ENCODE results near the gene DMD. TPM values are rescaled to one million over a fixed set of nuclear protein-coding genes. Genes with fewer than 3 reads are reported as not detected.

DMD gene
- total RNA-seq, 1 donor from 2014 or later = 22.2 TPM

- no peaks in the 10 kb centered on the region for H3K79me2 ChIP-seq (ENCODE audit: insufficient read depth, low read length)
- no peak overlapping the region for H3K27ac Mint-ChIP-seq (ENCODE audit: unreplicated experiment)
- H3K36me3 Mint-ChIP-seq (ENCODE audit: low read depth, unreplicated experiment) = no peaks in the 10 kb centered on the region
- H3K9me3 Mint-ChIP-seq (ENCODE audit: unreplicated experiment) = no peaks in the 10 kb centered on the region
- no peaks in the 10 kb centered on the region for H3K27me3 ChIP-seq (ENCODE audit: insufficient read depth, low read length)
- no peaks in the 10 kb centered on the region for H3K4me1 ChIP-seq (ENCODE audit: insufficient read depth, low read length)
- H2AFZ ChIP-seq (ENCODE audit: low read depth, low read length) = no peak overlapping the region
- H3K4me3 ChIP-seq (ENCODE audit: insufficient read depth, low read depth, low read length) = no peak overlapping the region
- FAIRE-seq (peak; percentile 97), DNase-seq (ENCODE audit: low read depth) (no peak)
- no peaks in the 10 kb centered on the region for H3K4me1 Mint-ChIP-seq (ENCODE audit: low read depth, unreplicated experiment)
- TF ChIP-seq EZH2 (IDR thresholded peaks at IDR 0.05; ENCODE audit: insufficient read depth, low read length) = no peak
- TF ChIP-seq, protein P1, sequence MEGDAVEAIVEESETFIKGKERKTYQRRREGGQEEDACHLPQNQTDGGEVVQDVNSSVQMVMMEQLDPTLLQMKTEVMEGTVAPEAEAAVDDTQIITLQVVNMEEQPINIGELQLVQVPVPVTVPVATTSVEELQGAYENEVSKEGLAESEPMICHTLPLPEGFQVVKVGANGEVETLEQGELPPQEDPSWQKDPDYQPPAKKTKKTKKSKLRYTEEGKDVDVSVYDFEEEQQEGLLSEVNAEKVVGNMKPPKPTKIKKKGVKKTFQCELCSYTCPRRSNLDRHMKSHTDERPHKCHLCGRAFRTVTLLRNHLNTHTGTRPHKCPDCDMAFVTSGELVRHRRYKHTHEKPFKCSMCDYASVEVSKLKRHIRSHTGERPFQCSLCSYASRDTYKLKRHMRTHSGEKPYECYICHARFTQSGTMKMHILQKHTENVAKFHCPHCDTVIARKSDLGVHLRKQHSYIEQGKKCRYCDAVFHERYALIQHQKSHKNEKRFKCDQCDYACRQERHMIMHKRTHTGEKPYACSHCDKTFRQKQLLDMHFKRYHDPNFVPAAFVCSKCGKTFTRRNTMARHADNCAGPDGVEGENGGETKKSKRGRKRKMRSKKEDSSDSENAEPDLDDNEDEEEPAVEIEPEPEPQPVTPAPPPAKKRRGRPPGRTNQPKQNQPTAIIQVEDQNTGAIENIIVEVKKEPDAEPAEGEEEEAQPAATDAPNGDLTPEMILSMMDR (IDR thresholded peaks at IDR 0.05; ENCODE audit: insufficient read depth, low read depth, low read length) = no peak
- H3K36me3 ChIP-seq (ENCODE audit: insufficient read depth, low read length) = no peaks in the 10 kb centered on the region
- H4K20me1 ChIP-seq (ENCODE audit: insufficient read depth, low read length) = no peaks in the 10 kb centered on the region
- H3K4me2 ChIP-seq (ENCODE audit: low read length) = no peak overlapping the region
- H3K9me3 ChIP-seq (ENCODE audit: insufficient read depth, low read depth, low read length) = no peaks in the 10 kb centered on the region
- no peaks in the 10 kb centered on the region for H3K27me3 Mint-ChIP-seq (ENCODE audit: low read depth, unreplicated experiment)
- no peak overlapping the region for H3K27ac ChIP-seq (ENCODE audit: low read depth, low read length)
- no peak overlapping the region for H3K4me3 Mint-ChIP-seq (ENCODE audit: unreplicated experiment)
- no peak overlapping the region for H3K9ac ChIP-seq (ENCODE audit: low read length)
Observed at GRCh38 chrX:31301941-31302340, 1909.4 kb downstream of the DMD start.

GRCh38 chrX:31301203-31301602 is 1910.1 kb downstream of the DMD start:
- no peaks in the 10 kb centered on the region for H3K9me3 Mint-ChIP-seq (ENCODE audit: unreplicated experiment)
- Histone ChIP-seq H2AFZ (ENCODE audit: low read depth, low read length) (no peak overlapping the region), H3K79me2 (ENCODE audit: insufficient read depth, low read length) (no peaks in the 10 kb centered on the region), H3K9ac (ENCODE audit: low read length) (no peak overlapping the region), H3K4me1 (ENCODE audit: insufficient read depth, low read length) (no peaks in the 10 kb centered on the region), H3K4me3 (ENCODE audit: insufficient read depth, low read depth, low read length) (no peak overlapping the region), H3K9me3 (ENCODE audit: insufficient read depth, low read depth, low read length) (no peaks in the 10 kb centered on the region), H3K36me3 (ENCODE audit: insufficient read depth, low read length) (no peaks in the 10 kb centered on the region), H4K20me1 (ENCODE audit: insufficient read depth, low read length) (no peaks in the 10 kb centered on the region), H3K27ac (ENCODE audit: low read depth, low read length) (no peak overlapping the region), H3K27me3 (ENCODE audit: insufficient read depth, low read length) (no peaks in the 10 kb centered on the region), H3K4me2 (ENCODE audit: low read length) (no peak overlapping the region)
- H3K36me3 Mint-ChIP-seq (ENCODE audit: low read depth, unreplicated experiment) = no peaks in the 10 kb centered on the region
- H3K4me1 Mint-ChIP-seq (ENCODE audit: low read depth, unreplicated experiment) = no peaks in the 10 kb centered on the region
- no peak for TF ChIP-seq EZH2 (IDR thresholded peaks at IDR 0.05; ENCODE audit: insufficient read depth, low read length)
- TF ChIP-seq, protein P1 (IDR thresholded peaks at IDR 0.05; ENCODE audit: insufficient read depth, low read depth, low read length) = no peak
- H3K4me3 Mint-ChIP-seq (ENCODE audit: unreplicated experiment) = no peak overlapping the region
- DNase-seq (ENCODE audit: low read depth) = no peak
- H3K27me3 Mint-ChIP-seq (ENCODE audit: low read depth, unreplicated experiment) = no peaks in the 10 kb centered on the region
- FAIRE-seq = no peak
- H3K27ac Mint-ChIP-seq (ENCODE audit: unreplicated experiment) = no peak overlapping the region

DNA sequence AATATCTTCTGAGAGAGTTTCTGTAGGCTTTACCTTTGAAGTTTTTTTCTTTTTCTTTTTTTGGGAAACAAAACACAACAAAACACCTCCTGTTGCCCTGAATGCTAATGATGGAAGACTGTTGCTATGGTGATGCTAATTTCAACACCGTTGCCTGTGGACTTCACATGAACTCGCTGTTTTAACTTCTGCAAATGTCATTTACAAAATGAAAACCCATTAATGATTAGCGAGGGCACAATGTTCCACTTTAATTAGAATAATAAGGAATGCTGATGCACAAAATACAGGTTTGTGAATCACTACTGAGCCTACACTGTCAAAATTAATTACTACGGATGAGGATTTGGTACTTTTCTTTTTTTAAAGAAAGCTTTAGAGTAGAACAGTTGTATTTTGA is 1912.4 kb downstream of the DMD start:
- Mint-ChIP-seq H3K27me3 (ENCODE audit: low read depth, unreplicated experiment) (no peaks in the 10 kb centered on the region), H3K9me3 (ENCODE audit: unreplicated experiment) (no peaks in the 10 kb centered on the region), H3K36me3 (ENCODE audit: low read depth, unreplicated experiment) (no peaks in the 10 kb centered on the region), H3K4me1 (ENCODE audit: low read depth, unreplicated experiment) (no peaks in the 10 kb centered on the region), H3K4me3 (ENCODE audit: unreplicated experiment) (no peak overlapping the region), H3K27ac (ENCODE audit: unreplicated experiment) (no peak overlapping the region)
- H3K27me3 ChIP-seq (ENCODE audit: insufficient read depth, low read length) = no peaks in the 10 kb centered on the region
- no peak for TF ChIP-seq EZH2 (IDR thresholded peaks at IDR 0.05; ENCODE audit: insufficient read depth, low read length)
- TF ChIP-seq, protein P1 (IDR thresholded peaks at IDR 0.05; ENCODE audit: insufficient read depth, low read depth, low read length) = no peak
- H4K20me1 ChIP-seq (ENCODE audit: insufficient read depth, low read length) = no peaks in the 10 kb centered on the region
- no peaks in the 10 kb centered on the region for H3K36me3 ChIP-seq (ENCODE audit: insufficient read depth, low read length)
- DNase-seq (ENCODE audit: low read depth) = no peak
- no peak overlapping the region for H3K9ac ChIP-seq (ENCODE audit: low read length)
- H2AFZ ChIP-seq (ENCODE audit: low read depth, low read length) = no peak overlapping the region
- no peaks in the 10 kb centered on the region for H3K79me2 ChIP-seq (ENCODE audit: insufficient read depth, low read length)
- no peaks in the 10 kb centered on the region for H3K9me3 ChIP-seq (ENCODE audit: insufficient read depth, low read depth, low read length)
- H3K27ac ChIP-seq (ENCODE audit: low read depth, low read length) = no peak overlapping the region
- H3K4me3 ChIP-seq (ENCODE audit: insufficient read depth, low read depth, low read length) = no peak overlapping the region
- no peaks in the 10 kb centered on the region for H3K4me1 ChIP-seq (ENCODE audit: insufficient read depth, low read length)
- H3K4me2 ChIP-seq (ENCODE audit: low read length) = no peak overlapping the region
- no peak for FAIRE-seq

Data from astrocyte (in vitro differentiated cells and primary cell).